Peyer's patch (tissue), 4 donors: Measurements from ENCODE around the gene PAFAH1B1.

ENCODE experiments used
- POLR2A ChIP-seq, 2 donors: fragments of 450-650 bp; IDR thresholded peaks; one replicate each; pipeline ENCODE4 v1.5.1; 2017; ENCODE audit warnings: antibody characterized with exemption in 2 of 2, mild to moderate bottlenecking in 2 of 2, moderate library complexity in 2 of 2
- TF ChIP-seq, protein P1 (sequence below), 6 experiments: fragments of 450-650 bp in 4 of 6; fragments of 200-600 bp in 2 of 6; sonication (generic) in 1 of 6; IDR thresholded peaks; one replicate each; pipeline ENCODE4 v1.5.1; 2017 to 2019; ENCODE audit warnings: antibody characterized with exemption in 6 of 6, mild to moderate bottlenecking in 3 of 6, moderate library complexity in 1 of 6

DNA sequence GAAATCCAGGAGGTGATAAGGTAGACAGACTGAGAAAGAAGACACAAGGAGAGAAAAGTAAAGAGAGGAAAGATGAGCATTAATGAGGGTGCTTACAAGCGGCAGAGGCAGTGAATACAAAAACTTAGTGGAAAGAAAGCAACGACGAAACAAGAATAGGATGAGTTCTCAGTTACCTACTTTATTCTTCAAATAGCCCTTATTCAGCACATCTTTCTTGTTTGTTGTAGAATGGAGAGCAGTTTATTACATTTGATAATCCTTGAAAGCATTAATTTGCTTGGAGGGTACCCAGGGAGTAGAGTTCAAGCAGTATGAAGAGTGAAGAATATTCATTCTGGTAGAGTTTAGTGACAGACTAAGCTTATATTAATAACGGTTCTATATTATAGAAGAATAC is 22.4 kb downstream of the PAFAH1B1 start:
- TF ChIP-seq, protein P1, sequence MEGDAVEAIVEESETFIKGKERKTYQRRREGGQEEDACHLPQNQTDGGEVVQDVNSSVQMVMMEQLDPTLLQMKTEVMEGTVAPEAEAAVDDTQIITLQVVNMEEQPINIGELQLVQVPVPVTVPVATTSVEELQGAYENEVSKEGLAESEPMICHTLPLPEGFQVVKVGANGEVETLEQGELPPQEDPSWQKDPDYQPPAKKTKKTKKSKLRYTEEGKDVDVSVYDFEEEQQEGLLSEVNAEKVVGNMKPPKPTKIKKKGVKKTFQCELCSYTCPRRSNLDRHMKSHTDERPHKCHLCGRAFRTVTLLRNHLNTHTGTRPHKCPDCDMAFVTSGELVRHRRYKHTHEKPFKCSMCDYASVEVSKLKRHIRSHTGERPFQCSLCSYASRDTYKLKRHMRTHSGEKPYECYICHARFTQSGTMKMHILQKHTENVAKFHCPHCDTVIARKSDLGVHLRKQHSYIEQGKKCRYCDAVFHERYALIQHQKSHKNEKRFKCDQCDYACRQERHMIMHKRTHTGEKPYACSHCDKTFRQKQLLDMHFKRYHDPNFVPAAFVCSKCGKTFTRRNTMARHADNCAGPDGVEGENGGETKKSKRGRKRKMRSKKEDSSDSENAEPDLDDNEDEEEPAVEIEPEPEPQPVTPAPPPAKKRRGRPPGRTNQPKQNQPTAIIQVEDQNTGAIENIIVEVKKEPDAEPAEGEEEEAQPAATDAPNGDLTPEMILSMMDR (IDR thresholded peaks at IDR 0.05) = no peak
- TF ChIP-seq POLR2A (IDR thresholded peaks at IDR 0.05) = no peak
